ENCODE measurements around the gene CD58. TPM values are rescaled to one million over a fixed set of nuclear protein-coding genes. Genes with fewer than 3 reads are reported as not detected.

CD58 gene
- total RNA-seq, 4 donors from 2014 or later: 23.1 to 63.0 (median 39.0) TPM

- TF ChIP-seq, protein P1, sequence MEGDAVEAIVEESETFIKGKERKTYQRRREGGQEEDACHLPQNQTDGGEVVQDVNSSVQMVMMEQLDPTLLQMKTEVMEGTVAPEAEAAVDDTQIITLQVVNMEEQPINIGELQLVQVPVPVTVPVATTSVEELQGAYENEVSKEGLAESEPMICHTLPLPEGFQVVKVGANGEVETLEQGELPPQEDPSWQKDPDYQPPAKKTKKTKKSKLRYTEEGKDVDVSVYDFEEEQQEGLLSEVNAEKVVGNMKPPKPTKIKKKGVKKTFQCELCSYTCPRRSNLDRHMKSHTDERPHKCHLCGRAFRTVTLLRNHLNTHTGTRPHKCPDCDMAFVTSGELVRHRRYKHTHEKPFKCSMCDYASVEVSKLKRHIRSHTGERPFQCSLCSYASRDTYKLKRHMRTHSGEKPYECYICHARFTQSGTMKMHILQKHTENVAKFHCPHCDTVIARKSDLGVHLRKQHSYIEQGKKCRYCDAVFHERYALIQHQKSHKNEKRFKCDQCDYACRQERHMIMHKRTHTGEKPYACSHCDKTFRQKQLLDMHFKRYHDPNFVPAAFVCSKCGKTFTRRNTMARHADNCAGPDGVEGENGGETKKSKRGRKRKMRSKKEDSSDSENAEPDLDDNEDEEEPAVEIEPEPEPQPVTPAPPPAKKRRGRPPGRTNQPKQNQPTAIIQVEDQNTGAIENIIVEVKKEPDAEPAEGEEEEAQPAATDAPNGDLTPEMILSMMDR (IDR thresholded peaks at IDR 0.05): no peak
- no peak for TF ChIP-seq POLR2A (IDR thresholded peaks at IDR 0.05)
- no peaks in the 10 kb centered on the region for H3K4me1 ChIP-seq
- peaks cover 0 to 19% (median 0%) of the 10 kb centered on the region in 3 donors for H3K36me3 ChIP-seq
Observed at GRCh38 chr1:116579259-116579875, 8.5 kb upstream of the CD58 start.

GRCh38 chr1:116578581-116578980 lies 7.8 kb upstream of the CD58 start:
- H3K9me3 ChIP-seq: no peaks in the 10 kb centered on the region
- no peak for TF ChIP-seq POLR2A (IDR thresholded peaks at IDR 0.05)
- TF ChIP-seq, protein P1 (IDR thresholded peaks at IDR 0.05): no peak
- H3K27me3 ChIP-seq: no peaks in the 10 kb centered on the region
- DNase-seq: no peak
- no peak overlapping the region for H3K27ac ChIP-seq
- peaks cover 0 to 15% (median 0%) of the 10 kb centered on the region in 3 donors for H3K36me3 ChIP-seq
- no peak overlapping the region for H3K4me3 ChIP-seq
- no peaks in the 10 kb centered on the region for H3K4me1 ChIP-seq

More at GRCh38 chr1:116579259-116579875, 8.5 kb upstream of the CD58 start:
- Histone ChIP-seq H3K27me3 (no peaks in the 10 kb centered on the region), H3K4me3 (no peak overlapping the region), H3K9me3 (no peaks in the 10 kb centered on the region), H3K27ac (no peak overlapping the region)
- no peak for DNase-seq

- H3K36me3 ChIP-seq: peaks cover 0 to 15% (median 0%) of the 10 kb centered on the region in 3 donors
- no peak overlapping the region for H3K4me3 ChIP-seq
- H3K27me3 ChIP-seq: no peaks in the 10 kb centered on the region
- H3K27ac ChIP-seq: no peak overlapping the region
- no peaks in the 10 kb centered on the region for H3K9me3 ChIP-seq
- no peak for TF ChIP-seq POLR2A (IDR thresholded peaks at IDR 0.05)
- TF ChIP-seq, protein P1 (IDR thresholded peaks at IDR 0.05): no peak
- no peaks in the 10 kb centered on the region for H3K4me1 ChIP-seq
- DNase-seq: no peak
Observed at GRCh38 chr1:116577759-116578314, 7.0 kb upstream of the CD58 start.

DNA sequence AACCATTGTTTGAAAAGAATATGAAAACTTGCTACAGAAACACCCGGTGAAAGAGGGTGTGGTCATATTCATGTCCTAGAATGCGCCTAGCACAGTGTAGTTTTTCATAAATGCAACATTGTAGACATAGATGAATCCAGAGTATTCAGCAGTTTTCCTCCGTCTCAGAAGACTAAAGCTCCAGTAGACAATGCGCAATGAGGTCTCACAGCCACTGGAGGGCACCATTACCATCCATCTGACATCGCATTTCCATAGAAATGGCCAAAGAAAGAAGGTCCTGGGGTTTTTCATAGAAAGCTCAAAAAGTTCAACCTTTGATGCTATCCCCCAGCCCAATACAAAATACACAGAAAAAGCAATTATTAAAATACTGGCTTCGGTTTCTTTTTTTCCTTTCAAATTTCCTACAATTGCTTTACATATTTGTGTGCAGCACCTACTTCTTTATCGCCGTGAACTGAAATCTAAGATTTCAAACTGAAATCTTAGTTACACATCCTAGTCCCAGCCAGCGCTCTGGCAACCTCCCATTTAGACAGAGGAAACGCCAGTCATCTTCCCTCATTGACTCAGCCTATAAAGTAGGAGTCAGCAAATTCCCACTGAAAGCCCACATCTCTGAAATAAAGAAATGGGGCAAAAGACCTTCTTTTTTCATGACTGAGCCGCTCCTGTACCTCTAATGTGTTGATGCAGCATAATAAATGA lies 3.9 kb upstream of the CD58 start:
- Histone ChIP-seq H3K4me1 (peaks cover 0 to 6% (median 2%) of the 10 kb centered on the region in 4 donors), H3K4me3 (no peak overlapping the region), H3K27ac (no peak overlapping the region), H3K27me3 (no peaks in the 10 kb centered on the region), H3K36me3 (peaks cover 0 to 13% (median 0%) of the 10 kb centered on the region in 3 donors), H3K9me3 (no peaks in the 10 kb centered on the region)
- TF ChIP-seq, protein P1 (IDR thresholded peaks at IDR 0.05): peak; percentile 66 to 95 (median 88)
- TF ChIP-seq POLR2A (IDR thresholded peaks at IDR 0.05): no peak
- DNase-seq: peak in 2 of 3 donors; percentile 60 to 85

GRCh38 chr1:116573431-116574095 lies 2.7 kb upstream of the CD58 start:
- TF ChIP-seq, protein P1 (IDR thresholded peaks at IDR 0.05): no peak
- TF ChIP-seq POLR2A (IDR thresholded peaks at IDR 0.05): no peak
- no peaks in the 10 kb centered on the region for H3K9me3 ChIP-seq
- DNase-seq: no peak

More at GRCh38 chr1:116573431-116574095, 2.7 kb upstream of the CD58 start:
- Histone ChIP-seq H3K27me3 (no peaks in the 10 kb centered on the region), H3K36me3 (peaks cover 0 to 7% (median 0%) of the 10 kb centered on the region in 3 donors), H3K4me3 (no peak overlapping the region), H3K4me1 (peaks cover 0 to 14% (median 4%) of the 10 kb centered on the region in 4 donors), H3K27ac (no peak overlapping the region)

All from Peyer's patch (tissue), 4 donors.